HEK293 (cell line): Measurements from ENCODE around the gene SCRN1.

Source experiments
- CTCF ChIA-PET: fragments of 350-600 bp; formaldehyde crosslinking; extraction: SDS; loops from one replicate; lab custom pipeline; 2021; ENCODE audit warnings: antibody characterized with exemption; lab: Yijun Ruan, JAX
- POLR2A ChIA-PET: fragments of 300-600 bp; formaldehyde crosslinking; extraction: SDS; loops from one replicate; lab custom pipeline; 2020; ENCODE audit warnings: antibody characterized with exemption, inconsistent platforms; lab: Yijun Ruan, JAX
- H3K27ac ChIP-seq: fragments of 200-500 bp; sonication (Bioruptor generic); 2 replicates; pipeline ENCODE4 v1.5.1; 2014; ENCODE audit warnings: low read depth, low read length, control low read depth, inconsistent platforms; ENCODE audit errors: extremely low read depth
- H3K36me3 ChIP-seq, 2 experiments: fragments of 200-500 bp in 1 of 2; sonication (Bioruptor generic) in 1 of 2; 1 replicate in 1 of 2; 2 replicates in 1 of 2; pipeline ENCODE4 v1.5.1; 2014 to 2017; ENCODE audit warnings: inconsistent platforms in 2 of 2, low read length in 2 of 2; ENCODE audit not compliant: control insufficient read depth in 2 of 2, insufficient read depth in 1 of 2
- H3K4me1 ChIP-seq: fragments of 200-500 bp; sonication (Bioruptor generic); 2 replicates; pipeline ENCODE4 v1.5.1; 2014; ENCODE audit warnings: mild to moderate bottlenecking, low read length, inconsistent platforms; ENCODE audit not compliant: control insufficient read depth, insufficient read depth
- H3K4me3 ChIP-seq: 2 replicates; pipeline ENCODE4 v1.5.1; 2011; ENCODE audit warnings: low read depth, mild to moderate bottlenecking, control low read depth, low read length, moderate library complexity
- H3K9me3 ChIP-seq: fragments of 200-500 bp; sonication (Bioruptor generic); 2 replicates; pipeline ENCODE4 v1.5.1; 2014; ENCODE audit warnings: low read depth, low read length, inconsistent platforms; ENCODE audit not compliant: control insufficient read depth, insufficient read depth
- FEZF1 ChIP-seq: fragments of 450-650 bp; formaldehyde crosslinking; IDR thresholded peaks from 2 replicates; pipeline ENCODE4 v1.5.1; 2016; ENCODE audit warnings: missing biosample characterization, missing genetic modification characterization
- MEIS1 ChIP-seq: sonication (generic); formaldehyde crosslinking; IDR thresholded peaks from 2 replicates; pipeline ENCODE4 v1.8.1; 2022; ENCODE audit warnings: missing genetic modification reagents, mild to moderate bottlenecking, borderline replicate concordance
- SALL2 ChIP-seq: fragments of 450-650 bp; formaldehyde crosslinking; IDR thresholded peaks from 2 replicates; pipeline ENCODE4 v1.5.0; 2017; ENCODE audit warnings: missing biosample characterization, mild to moderate bottlenecking, missing genetic modification characterization, borderline replicate concordance
- SCRT2 ChIP-seq: fragments of 450-650 bp; formaldehyde crosslinking; IDR thresholded peaks from 2 replicates; pipeline ENCODE4 v1.5.1; 2016; ENCODE audit warnings: missing biosample characterization, missing genetic modification characterization
- TRIM28 ChIP-seq: IDR thresholded peaks from 2 replicates; pipeline ENCODE4 v1.6.1; 2011; ENCODE audit warnings: low read length, control low read depth, borderline replicate concordance
- WT1 ChIP-seq: fragments of 450-650 bp; formaldehyde crosslinking; IDR thresholded peaks from 2 replicates; pipeline ENCODE4 v1.5.1; 2016; ENCODE audit warnings: missing biosample characterization, missing genetic modification characterization
- YY1 ChIP-seq: fragments of 450-650 bp; formaldehyde crosslinking; IDR thresholded peaks from 2 replicates; pipeline ENCODE4 v1.5.1; 2018; ENCODE audit warnings: missing biosample characterization, missing genetic modification characterization
- ZBTB48 ChIP-seq: fragments of 450-650 bp; formaldehyde crosslinking; IDR thresholded peaks from 2 replicates; pipeline ENCODE4 v1.5.1; 2016; ENCODE audit warnings: missing biosample characterization, missing genetic modification characterization
- ZEB2 ChIP-seq: fragments of 450-650 bp; formaldehyde crosslinking; IDR thresholded peaks from 2 replicates; pipeline ENCODE4 v1.5.1; 2016; ENCODE audit warnings: missing biosample characterization, missing genetic modification characterization
- ZFP69B ChIP-seq: fragments of 450-650 bp; formaldehyde crosslinking; IDR thresholded peaks from 2 replicates; pipeline ENCODE4 v1.5.1; 2016; ENCODE audit warnings: missing biosample characterization, missing genetic modification characterization
- ZNF16 ChIP-seq: fragments of 450-650 bp; formaldehyde crosslinking; IDR thresholded peaks from 2 replicates; pipeline ENCODE4 v1.5.1; 2016; ENCODE audit warnings: low read depth, missing biosample characterization, missing genetic modification characterization
- ZNF2 ChIP-seq: fragments of 450-650 bp; formaldehyde crosslinking; IDR thresholded peaks from 2 replicates; pipeline ENCODE4 v1.5.1; 2016; ENCODE audit warnings: missing biosample characterization, missing genetic modification characterization
- ZNF266 ChIP-seq: fragments of 450-650 bp; formaldehyde crosslinking; IDR thresholded peaks from 2 replicates; pipeline ENCODE4 v1.5.1; 2016; ENCODE audit warnings: missing biosample characterization, missing genetic modification characterization, low read depth
- ZNF324 ChIP-seq: fragments of 450-650 bp; formaldehyde crosslinking; IDR thresholded peaks from 2 replicates; pipeline ENCODE4 v1.5.1; 2016; ENCODE audit warnings: missing biosample characterization, missing genetic modification characterization
- ZNF394 ChIP-seq: fragments of 450-650 bp; formaldehyde crosslinking; IDR thresholded peaks from 2 replicates; pipeline ENCODE4 v1.5.1; 2016; ENCODE audit warnings: missing biosample characterization, missing genetic modification characterization, mild to moderate bottlenecking, moderate library complexity, borderline replicate concordance
- ZNF48 ChIP-seq: fragments of 450-650 bp; formaldehyde crosslinking; IDR thresholded peaks from 2 replicates; pipeline ENCODE4 v1.5.1; 2016; ENCODE audit warnings: missing biosample characterization, missing genetic modification characterization
- ZNF561 ChIP-seq: fragments of 450-650 bp; IDR thresholded peaks from 2 replicates; pipeline ENCODE4 v1.5.1; 2018; ENCODE audit warnings: missing biosample characterization, missing genetic modification characterization, borderline replicate concordance
- ZNF571 ChIP-seq: fragments of 450-650 bp; formaldehyde crosslinking; IDR thresholded peaks from 2 replicates; pipeline ENCODE4 v1.5.0; 2017; ENCODE audit warnings: missing biosample characterization, missing genetic modification characterization
- ZNF626 ChIP-seq: fragments of 450-650 bp; sonication (Bioruptor Pico); formaldehyde crosslinking; IDR thresholded peaks from 2 replicates; pipeline ENCODE4 v1.5.1; 2018; ENCODE audit warnings: missing biosample characterization, missing genetic modification characterization, inconsistent platforms
- ZNF629 ChIP-seq: fragments of 450-650 bp; formaldehyde crosslinking; IDR thresholded peaks from 2 replicates; pipeline ENCODE4 v1.5.1; 2017; ENCODE audit warnings: missing biosample characterization, missing genetic modification characterization
- ZNF701 ChIP-seq: fragments of 450-650 bp; formaldehyde crosslinking; IDR thresholded peaks from 2 replicates; pipeline ENCODE4 v1.5.1; 2016; ENCODE audit warnings: missing biosample characterization, missing genetic modification characterization
- ZNF837 ChIP-seq: fragments of 450-650 bp; formaldehyde crosslinking; IDR thresholded peaks from 2 replicates; pipeline ENCODE4 v1.5.1; 2016; ENCODE audit warnings: missing biosample characterization, missing genetic modification characterization
- ZSCAN30 ChIP-seq: fragments of 450-650 bp; IDR thresholded peaks from 2 replicates; pipeline ENCODE4 v1.5.1; 2018; ENCODE audit warnings: missing biosample characterization, mild to moderate bottlenecking, missing genetic modification characterization, moderate library complexity
- ZXDB ChIP-seq: fragments of 450-650 bp; formaldehyde crosslinking; IDR thresholded peaks from 2 replicates; pipeline ENCODE4 v1.5.1; 2016; ENCODE audit warnings: missing biosample characterization, missing genetic modification characterization
- TF ChIP-seq, protein P1 (sequence below): fragments of 450-650 bp; formaldehyde crosslinking; IDR thresholded peaks from 2 replicates; pipeline ENCODE4 v1.5.1; 2016; ENCODE audit warnings: missing biosample characterization, missing genetic modification characterization
- TF ChIP-seq, protein P2 (sequence below): fragments of 450-650 bp; formaldehyde crosslinking; IDR thresholded peaks from 2 replicates; pipeline ENCODE4 v1.5.1; 2017; ENCODE audit warnings: missing biosample characterization, missing genetic modification characterization
- TF ChIP-seq, protein P3 (sequence below): fragments of 450-650 bp; formaldehyde crosslinking; IDR thresholded peaks from 2 replicates; pipeline ENCODE4 v1.5.1; 2016; ENCODE audit warnings: missing biosample characterization, missing genetic modification characterization
- TF ChIP-seq, protein P4 (sequence below): fragments of 450-650 bp; formaldehyde crosslinking; IDR thresholded peaks from 2 replicates; pipeline ENCODE4 v1.5.1; 2016; ENCODE audit warnings: missing biosample characterization, missing genetic modification characterization

SCRN1 gene

DNA sequence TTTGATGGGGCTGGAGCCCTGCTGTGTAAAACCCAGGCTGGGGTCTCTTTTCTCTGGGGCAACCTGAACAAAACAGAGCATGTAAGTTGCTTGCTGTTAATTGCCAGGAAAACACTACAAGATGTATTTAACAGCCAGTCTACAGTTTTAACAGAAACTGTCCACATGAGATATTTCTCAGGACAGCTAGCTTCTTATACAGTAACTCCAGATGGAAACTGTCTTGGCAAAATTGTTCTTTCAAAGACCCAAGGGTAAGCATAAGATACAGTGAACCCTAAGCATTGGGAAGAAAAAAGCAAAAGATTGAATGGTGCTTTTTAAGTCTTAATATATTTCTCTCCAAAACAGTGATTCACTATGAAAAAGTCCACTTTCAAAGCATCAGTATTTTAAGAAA is 28.9 kb upstream of the SCRN1 start:
- no peaks in the 10 kb centered on the region for H3K4me1 ChIP-seq
- peaks cover 13 to 31% of the 10 kb centered on the region in 2 experiments for H3K36me3 ChIP-seq
- no peak overlapping the region for H3K27ac ChIP-seq
- TF ChIP-seq ZNF266, result no peak
- no peak for TF ChIP-seq ZNF2 (tag by site-specific recombination)
- TF ChIP-seq ZBTB48, result no peak
- TF ChIP-seq, protein P1, sequence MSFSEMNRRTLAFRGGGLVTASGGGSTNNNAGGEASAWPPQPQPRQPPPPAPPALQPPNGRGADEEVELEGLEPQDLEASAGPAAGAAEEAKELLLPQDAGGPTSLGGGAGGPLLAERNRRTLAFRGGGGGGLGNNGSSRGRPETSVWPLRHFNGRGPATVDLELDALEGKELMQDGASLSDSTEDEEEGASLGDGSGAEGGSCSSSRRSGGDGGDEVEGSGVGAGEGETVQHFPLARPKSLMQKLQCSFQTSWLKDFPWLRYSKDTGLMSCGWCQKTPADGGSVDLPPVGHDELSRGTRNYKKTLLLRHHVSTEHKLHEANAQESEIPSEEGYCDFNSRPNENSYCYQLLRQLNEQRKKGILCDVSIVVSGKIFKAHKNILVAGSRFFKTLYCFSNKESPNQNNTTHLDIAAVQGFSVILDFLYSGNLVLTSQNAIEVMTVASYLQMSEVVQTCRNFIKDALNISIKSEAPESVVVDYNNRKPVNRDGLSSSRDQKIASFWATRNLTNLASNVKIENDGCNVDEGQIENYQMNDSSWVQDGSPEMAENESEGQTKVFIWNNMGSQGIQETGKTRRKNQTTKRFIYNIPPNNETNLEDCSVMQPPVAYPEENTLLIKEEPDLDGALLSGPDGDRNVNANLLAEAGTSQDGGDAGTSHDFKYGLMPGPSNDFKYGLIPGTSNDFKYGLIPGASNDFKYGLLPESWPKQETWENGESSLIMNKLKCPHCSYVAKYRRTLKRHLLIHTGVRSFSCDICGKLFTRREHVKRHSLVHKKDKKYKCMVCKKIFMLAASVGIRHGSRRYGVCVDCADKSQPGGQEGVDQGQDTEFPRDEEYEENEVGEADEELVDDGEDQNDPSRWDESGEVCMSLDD (tag by site-specific recombination), result no peak
- TF ChIP-seq, protein P2, sequence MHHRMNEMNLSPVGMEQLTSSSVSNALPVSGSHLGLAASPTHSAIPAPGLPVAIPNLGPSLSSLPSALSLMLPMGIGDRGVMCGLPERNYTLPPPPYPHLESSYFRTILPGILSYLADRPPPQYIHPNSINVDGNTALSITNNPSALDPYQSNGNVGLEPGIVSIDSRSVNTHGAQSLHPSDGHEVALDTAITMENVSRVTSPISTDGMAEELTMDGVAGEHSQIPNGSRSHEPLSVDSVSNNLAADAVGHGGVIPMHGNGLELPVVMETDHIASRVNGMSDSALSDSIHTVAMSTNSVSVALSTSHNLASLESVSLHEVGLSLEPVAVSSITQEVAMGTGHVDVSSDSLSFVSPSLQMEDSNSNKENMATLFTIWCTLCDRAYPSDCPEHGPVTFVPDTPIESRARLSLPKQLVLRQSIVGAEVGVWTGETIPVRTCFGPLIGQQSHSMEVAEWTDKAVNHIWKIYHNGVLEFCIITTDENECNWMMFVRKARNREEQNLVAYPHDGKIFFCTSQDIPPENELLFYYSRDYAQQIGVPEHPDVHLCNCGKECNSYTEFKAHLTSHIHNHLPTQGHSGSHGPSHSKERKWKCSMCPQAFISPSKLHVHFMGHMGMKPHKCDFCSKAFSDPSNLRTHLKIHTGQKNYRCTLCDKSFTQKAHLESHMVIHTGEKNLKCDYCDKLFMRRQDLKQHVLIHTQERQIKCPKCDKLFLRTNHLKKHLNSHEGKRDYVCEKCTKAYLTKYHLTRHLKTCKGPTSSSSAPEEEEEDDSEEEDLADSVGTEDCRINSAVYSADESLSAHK (tag by site-specific recombination), result no peak
- TF ChIP-seq YY1 (tag by site-specific recombination), result no peak
- TF ChIP-seq ZXDB, result no peak
- no peak for TF ChIP-seq ZFP69B (tag by site-specific recombination)
- TF ChIP-seq ZNF626, result no peak
- TF ChIP-seq, protein P3, sequence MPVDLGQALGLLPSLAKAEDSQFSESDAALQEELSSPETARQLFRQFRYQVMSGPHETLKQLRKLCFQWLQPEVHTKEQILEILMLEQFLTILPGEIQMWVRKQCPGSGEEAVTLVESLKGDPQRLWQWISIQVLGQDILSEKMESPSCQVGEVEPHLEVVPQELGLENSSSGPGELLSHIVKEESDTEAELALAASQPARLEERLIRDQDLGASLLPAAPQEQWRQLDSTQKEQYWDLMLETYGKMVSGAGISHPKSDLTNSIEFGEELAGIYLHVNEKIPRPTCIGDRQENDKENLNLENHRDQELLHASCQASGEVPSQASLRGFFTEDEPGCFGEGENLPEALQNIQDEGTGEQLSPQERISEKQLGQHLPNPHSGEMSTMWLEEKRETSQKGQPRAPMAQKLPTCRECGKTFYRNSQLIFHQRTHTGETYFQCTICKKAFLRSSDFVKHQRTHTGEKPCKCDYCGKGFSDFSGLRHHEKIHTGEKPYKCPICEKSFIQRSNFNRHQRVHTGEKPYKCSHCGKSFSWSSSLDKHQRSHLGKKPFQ, result no peak
- CTCF ChIA-PET, result no interaction called here
- H3K4me3 ChIP-seq, result no peak overlapping the region
- no peaks in the 10 kb centered on the region for H3K9me3 ChIP-seq
- POLR2A ChIA-PET, result no interaction called here

DNA sequence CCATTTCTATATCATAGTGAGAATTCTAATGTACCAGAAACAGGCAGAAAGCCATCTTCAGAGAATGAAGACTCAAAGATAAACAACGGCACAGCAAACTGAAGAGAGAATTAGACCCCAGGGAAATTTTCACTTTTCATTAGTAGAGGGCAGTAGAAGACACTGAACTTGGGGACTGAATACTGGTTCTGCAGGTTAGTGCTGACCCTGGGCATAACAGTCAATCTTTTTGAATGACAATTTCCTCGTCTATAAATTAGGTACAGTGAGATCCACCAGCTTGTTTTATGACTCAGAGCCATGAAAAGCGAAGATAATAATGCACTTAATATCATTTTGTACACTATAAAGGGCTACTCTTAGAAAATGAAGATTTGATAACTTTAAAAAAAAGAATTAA is 23.2 kb upstream of the SCRN1 start:
- H3K27ac ChIP-seq, result no peak overlapping the region
- no peak overlapping the region for H3K4me3 ChIP-seq
- ChIA-PET POLR2A (no interaction called here), CTCF (no interaction called here)
- H3K9me3 ChIP-seq, result no peaks in the 10 kb centered on the region
- H3K36me3 ChIP-seq, result peaks cover 7 to 30% of the 10 kb centered on the region in 2 experiments
- TF ChIP-seq ZNF837 (tag by site-specific recombination) (no peak), WT1 (no peak), ZNF561 (no peak), MEIS1 (no peak), SALL2 (no peak), ZSCAN30 (tag by site-specific recombination) (no peak), ZNF629 (no peak), ZNF701 (no peak), ZNF16 (tag by site-specific recombination) (no peak), ZEB2 (tag by site-specific recombination) (no peak), SCRT2 (tag by site-specific recombination) (no peak), ZNF48 (tag by site-specific recombination) (no peak), ZNF324 (tag by site-specific recombination) (no peak), ZNF394 (no peak), FEZF1 (tag by site-specific recombination) (no peak), ZNF571 (no peak), ZNF266 (no peak), TRIM28 (no peak)
- TF ChIP-seq, protein P4, sequence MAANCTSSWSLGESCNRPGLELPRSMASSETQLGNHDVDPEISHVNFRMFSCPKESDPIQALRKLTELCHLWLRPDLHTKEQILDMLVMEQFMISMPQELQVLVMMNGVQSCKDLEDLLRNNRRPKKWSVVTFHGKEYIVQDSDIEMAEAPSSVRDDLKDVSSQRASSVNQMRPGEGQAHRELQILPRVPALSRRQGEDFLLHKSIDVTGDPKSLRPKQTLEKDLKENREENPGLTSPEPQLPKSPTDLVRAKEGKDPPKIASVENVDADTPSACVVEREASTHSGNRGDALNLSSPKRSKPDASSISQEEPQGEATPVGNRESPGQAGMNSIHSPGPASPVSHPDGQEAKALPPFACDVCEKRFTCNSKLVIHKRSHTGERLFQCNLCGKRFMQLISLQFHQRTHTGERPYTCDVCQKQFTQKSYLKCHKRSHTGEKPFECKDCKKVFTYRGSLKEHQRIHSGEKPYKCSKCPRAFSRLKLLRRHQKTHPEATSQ (tag by site-specific recombination), result no peak
- TF ChIP-seq, protein P3, result no peak
- H3K4me1 ChIP-seq, result no peaks in the 10 kb centered on the region
